Hepatocyte (in vitro differentiated cells): ENCODE results near the gene EXOC5. TPM values are rescaled to one million over a fixed set of nuclear protein-coding genes. Genes with fewer than 3 reads are reported as not detected.

ENCODE experiments used
- DNase-seq: peaks from one replicate; pipeline ENCODE4 v3.0.0-alpha.2; 2016; ENCODE audit warnings: low spot score
- H2AFZ ChIP-seq: fragments of 200-600 bp; sonication (generic); 2 replicates; pipeline ENCODE4 v1.6.0; 2016; ENCODE audit warnings: antibody characterized with exemption, mild to moderate bottlenecking
- H3K27ac ChIP-seq: fragments of 200-600 bp; sonication (generic); 2 replicates; pipeline ENCODE4 v1.5.1; 2016; ENCODE audit warnings: mild to moderate bottlenecking
- H3K27me3 ChIP-seq: fragments of 200-600 bp; sonication (generic); 2 replicates; pipeline ENCODE4 v1.6.1; 2016
- H3K36me3 ChIP-seq: fragments of 200-600 bp; sonication (generic); replicated peaks from 2 replicates; pipeline ENCODE4 v1.5.1; 2016; ENCODE audit warnings: low read depth; ENCODE audit not compliant: insufficient read depth
- H3K4me1 ChIP-seq: fragments of 200-600 bp; sonication (generic); 2 replicates; pipeline ENCODE4 v1.5.1; 2016; ENCODE audit warnings: mild to moderate bottlenecking, moderate library complexity; ENCODE audit not compliant: insufficient read depth
- H3K4me2 ChIP-seq: fragments of 200-600 bp; sonication (generic); 2 replicates; pipeline ENCODE4 v1.6.0; 2016
- H3K4me3 ChIP-seq: fragments of 200-600 bp; sonication (generic); 2 replicates; pipeline ENCODE4 v1.5.1; 2016; ENCODE audit warnings: mild to moderate bottlenecking
- H3K79me2 ChIP-seq: fragments of 200-600 bp; sonication (generic); 2 replicates; pipeline ENCODE4 v1.6.0; 2017; ENCODE audit warnings: mild to moderate bottlenecking
- H3K9me2 ChIP-seq: fragments of 200-600 bp; sonication (generic); replicated peaks from 2 replicates; pipeline ENCODE4 v1.6.0; 2017; ENCODE audit warnings: mild to moderate bottlenecking; ENCODE audit not compliant: insufficient read depth
- H3K9me3 ChIP-seq: fragments of 200-600 bp; sonication (generic); 2 replicates; pipeline ENCODE4 v1.5.1; 2016; ENCODE audit warnings: low read depth, mild to moderate bottlenecking
- H4K20me1 ChIP-seq: fragments of 200-600 bp; sonication (generic); 2 replicates; pipeline ENCODE4 v1.6.0; 2016; ENCODE audit warnings: mild to moderate bottlenecking; ENCODE audit not compliant: insufficient read depth, poor library complexity, severe bottlenecking
- CTCF ChIP-seq: fragments of 200-600 bp; sonication (generic); IDR thresholded peaks from 2 replicates; pipeline ENCODE4 v1.5.1; 2016; ENCODE audit warnings: antibody characterized with exemption, mild to moderate bottlenecking; ENCODE audit not compliant: poor library complexity
- EZH2 ChIP-seq: fragments of 200-600 bp; sonication (generic); IDR thresholded peaks from 2 replicates; pipeline ENCODE4 v1.6.1; 2016; ENCODE audit warnings: antibody characterized with exemption, mild to moderate bottlenecking, borderline replicate concordance
- EZH2phosphoT487 ChIP-seq: fragments of 200-600 bp; sonication (generic); IDR thresholded peaks from one replicate; pipeline ENCODE4 v1.6.1; 2018; ENCODE audit warnings: antibody characterized with exemption, mild to moderate bottlenecking, low read depth, moderate library complexity; ENCODE audit not compliant: unreplicated experiment, severe bottlenecking
- WGBS: methylation state at CpG from one replicate; pipeline ENCODE4 v1.1.6; 2016; ENCODE audit warnings: low lambda C conversion rate; ENCODE audit errors: missing lambda C conversion rate; 5-methylcytosine and 5-hydroxymethylcytosine counted together
- polyA plus RNA-seq: library from polyadenylated mRNA; unstranded; fragments of >200 nt; fragmentation: Nextera tagmentation; extraction: Ambion mirVana; gene quantifications from 2 replicates; pipeline ENCODE4 v1.2.1, GENCODE V29; 2016
- total RNA-seq: library from RNA; depleted of rRNA; stranded (reverse); fragments of >200 nt; gene quantifications from 2 replicates; pipeline ENCODE4 v1.2.3, GENCODE V29; 2014

Gene EXOC5
- total and polyA plus RNA-seq, 2 experiments from 2014 or later: 31.4 to 51.8 TPM

- Histone ChIP-seq H3K9me2 (no peaks in the 10 kb centered on the region), H3K4me1 (no peaks in the 10 kb centered on the region), H2AFZ (no peak overlapping the region), H3K27me3 (no peaks in the 10 kb centered on the region), H3K27ac (no peak overlapping the region), H3K4me2 (no peak overlapping the region), H4K20me1 (no peaks in the 10 kb centered on the region), H3K4me3 (no peak overlapping the region), H3K79me2 (no peaks in the 10 kb centered on the region), H3K9me3 (no peaks in the 10 kb centered on the region), H3K36me3 (peaks cover 4% of the 10 kb centered on the region)
- TF ChIP-seq CTCF (no peak), EZH2 (no peak), EZH2phosphoT487 (no peak)
- DNase-seq: no peak
- 86% methylated on average over 3 of the region's 3 CpGs for whole genome bisulfite sequencing
These were observed 46.8 kb downstream of the EXOC5 start for GRCh38 chr14:57221931-57222330.

GRCh38 chr14:57212919-57213318 is 55.8 kb downstream of the EXOC5 start:
- Histone ChIP-seq H3K4me2 (no peak overlapping the region), H3K9me2 (no peaks in the 10 kb centered on the region), H3K27ac (no peak overlapping the region), H3K79me2 (no peaks in the 10 kb centered on the region), H3K9me3 (no peaks in the 10 kb centered on the region), H3K27me3 (no peaks in the 10 kb centered on the region), H2AFZ (no peak overlapping the region), H3K36me3 (peaks cover 4% of the 10 kb centered on the region), H3K4me1 (no peaks in the 10 kb centered on the region), H4K20me1 (no peaks in the 10 kb centered on the region), H3K4me3 (no peak overlapping the region)
- DNase-seq: no peak
- no peak for TF ChIP-seq EZH2phosphoT487
- TF ChIP-seq CTCF: no peak
- no peak for TF ChIP-seq EZH2
- WGBS: 65% methylated on average over 2 of the region's 2 CpGs

GRCh38 chr14:57209561-57209960 is 59.1 kb downstream of the EXOC5 start:
- no peaks in the 10 kb centered on the region for H3K27me3 ChIP-seq
- no peak overlapping the region for H2AFZ ChIP-seq
- H3K9me2 ChIP-seq: no peaks in the 10 kb centered on the region
- TF ChIP-seq EZH2phosphoT487 (no peak), EZH2 (no peak), CTCF (no peak)
- H3K4me1 ChIP-seq: no peaks in the 10 kb centered on the region
- DNase-seq: no peak
- H3K4me3 ChIP-seq: no peak overlapping the region
- H3K4me2 ChIP-seq: no peak overlapping the region
- 73% methylated on average over 4 of the region's 4 CpGs for WGBS
- no peaks in the 10 kb centered on the region for H3K9me3 ChIP-seq
- no peak overlapping the region for H3K27ac ChIP-seq
- H3K36me3 ChIP-seq: no peaks in the 10 kb centered on the region
- no peaks in the 10 kb centered on the region for H4K20me1 ChIP-seq
- no peaks in the 10 kb centered on the region for H3K79me2 ChIP-seq

- WGBS: 95% methylated on average over 5 of the region's 5 CpGs
- Histone ChIP-seq H2AFZ (no peak overlapping the region), H3K9me2 (no peaks in the 10 kb centered on the region), H3K27ac (no peak overlapping the region), H3K4me1 (no peaks in the 10 kb centered on the region), H3K27me3 (no peaks in the 10 kb centered on the region), H3K4me2 (no peak overlapping the region), H3K36me3 (no peaks in the 10 kb centered on the region), H3K4me3 (no peak overlapping the region), H4K20me1 (no peaks in the 10 kb centered on the region), H3K79me2 (no peaks in the 10 kb centered on the region), H3K9me3 (no peaks in the 10 kb centered on the region)
- TF ChIP-seq EZH2phosphoT487: no peak
- TF ChIP-seq CTCF: no peak
- no peak for TF ChIP-seq EZH2
- no peak for DNase-seq
These were observed 62.8 kb downstream of the EXOC5 start for GRCh38 chr14:57205938-57206337.
